HL-60 (cell line): ENCODE data around the gene UBE2K.

Source experiments
- DNase-seq, 2 experiments: peaks; one replicate each; pipeline ENCODE4 v3.0.0-alpha.2; 2010 to 2020; ENCODE audit warnings: low read depth in 1 of 2, low spot score in 1 of 2
- H3K27ac ChIP-seq: fragments of 250-450 bp; sonication (Bioruptor Pico); replicated peaks from 2 replicates; pipeline ENCODE4 v1.5.1; 2020; ENCODE audit warnings: mild to moderate bottlenecking, moderate library complexity
- H3K27me3 ChIP-seq: fragments of 250-450 bp; sonication (Bioruptor Pico); 2 replicates; pipeline ENCODE4 v1.5.1; 2021; ENCODE audit warnings: mild to moderate bottlenecking, moderate library complexity; ENCODE audit not compliant: insufficient read depth, poor library complexity, severe bottlenecking
- H3K4me3 ChIP-seq: replicated peaks from 2 replicates; pipeline ENCODE4 v1.5.1; 2011; ENCODE audit warnings: mild to moderate bottlenecking, control low read depth, low read length; ENCODE audit not compliant: insufficient read depth
- GABPA ChIP-seq: IDR thresholded peaks from 2 replicates; pipeline ENCODE4 v1.6.1; 2012; ENCODE audit warnings: low read depth
- POLR2AphosphoS5 ChIP-seq: IDR thresholded peaks from 2 replicates; pipeline ENCODE4 v1.6.1; 2012; ENCODE audit warnings: low read depth
- SPI1 ChIP-seq: IDR thresholded peaks from 2 replicates; pipeline ENCODE4 v1.6.1; 2012; ENCODE audit warnings: low read depth, mild to moderate bottlenecking, borderline replicate concordance
- TF ChIP-seq, protein P1 (sequence below): IDR thresholded peaks from 2 replicates; pipeline ENCODE4 v1.6.1; 2012; ENCODE audit warnings: low read depth; ENCODE audit not compliant: insufficient replicate concordance
- TF ChIP-seq, protein P2 (sequence below): IDR thresholded peaks from one replicate; pipeline ENCODE4 v1.5.1; 2011; ENCODE audit warnings: low read length, control low read depth, inconsistent platforms; ENCODE audit not compliant: insufficient read depth

Gene UBE2K

DNA sequence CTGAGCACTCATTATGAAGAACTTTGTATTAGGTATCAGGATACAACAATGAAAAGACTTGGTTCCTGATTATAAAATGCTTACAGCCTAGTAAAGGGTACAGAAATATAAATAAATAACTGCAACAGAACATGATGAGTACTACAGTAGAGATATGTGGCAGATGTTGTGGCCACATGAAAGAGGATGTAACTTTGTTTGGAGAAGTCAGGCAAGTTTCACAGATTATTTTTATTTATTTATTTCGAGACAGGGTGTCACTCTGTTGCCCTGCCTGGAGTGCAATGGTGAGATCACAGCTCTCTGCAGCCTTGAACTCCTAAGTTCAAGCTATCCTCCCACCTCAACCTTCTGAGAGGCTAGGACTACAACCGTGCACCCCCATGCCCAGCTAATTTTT lies 15.8 kb upstream of the UBE2K start:
- H3K27me3 ChIP-seq = no peaks in the 10 kb centered on the region
- H3K4me3 ChIP-seq = no peak overlapping the region
- no peak overlapping the region for H3K27ac ChIP-seq

GRCh38 chr4:39685990-39686389 lies 11.9 kb upstream of the UBE2K start:
- no peak overlapping the region for H3K4me3 ChIP-seq
- no peaks in the 10 kb centered on the region for H3K27me3 ChIP-seq
- H3K27ac ChIP-seq = no peak overlapping the region
- DNase-seq = no peak
- TF ChIP-seq, protein P1, sequence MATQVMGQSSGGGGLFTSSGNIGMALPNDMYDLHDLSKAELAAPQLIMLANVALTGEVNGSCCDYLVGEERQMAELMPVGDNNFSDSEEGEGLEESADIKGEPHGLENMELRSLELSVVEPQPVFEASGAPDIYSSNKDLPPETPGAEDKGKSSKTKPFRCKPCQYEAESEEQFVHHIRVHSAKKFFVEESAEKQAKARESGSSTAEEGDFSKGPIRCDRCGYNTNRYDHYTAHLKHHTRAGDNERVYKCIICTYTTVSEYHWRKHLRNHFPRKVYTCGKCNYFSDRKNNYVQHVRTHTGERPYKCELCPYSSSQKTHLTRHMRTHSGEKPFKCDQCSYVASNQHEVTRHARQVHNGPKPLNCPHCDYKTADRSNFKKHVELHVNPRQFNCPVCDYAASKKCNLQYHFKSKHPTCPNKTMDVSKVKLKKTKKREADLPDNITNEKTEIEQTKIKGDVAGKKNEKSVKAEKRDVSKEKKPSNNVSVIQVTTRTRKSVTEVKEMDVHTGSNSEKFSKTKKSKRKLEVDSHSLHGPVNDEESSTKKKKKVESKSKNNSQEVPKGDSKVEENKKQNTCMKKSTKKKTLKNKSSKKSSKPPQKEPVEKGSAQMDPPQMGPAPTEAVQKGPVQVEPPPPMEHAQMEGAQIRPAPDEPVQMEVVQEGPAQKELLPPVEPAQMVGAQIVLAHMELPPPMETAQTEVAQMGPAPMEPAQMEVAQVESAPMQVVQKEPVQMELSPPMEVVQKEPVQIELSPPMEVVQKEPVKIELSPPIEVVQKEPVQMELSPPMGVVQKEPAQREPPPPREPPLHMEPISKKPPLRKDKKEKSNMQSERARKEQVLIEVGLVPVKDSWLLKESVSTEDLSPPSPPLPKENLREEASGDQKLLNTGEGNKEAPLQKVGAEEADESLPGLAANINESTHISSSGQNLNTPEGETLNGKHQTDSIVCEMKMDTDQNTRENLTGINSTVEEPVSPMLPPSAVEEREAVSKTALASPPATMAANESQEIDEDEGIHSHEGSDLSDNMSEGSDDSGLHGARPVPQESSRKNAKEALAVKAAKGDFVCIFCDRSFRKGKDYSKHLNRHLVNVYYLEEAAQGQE = no peak

More for the DNA sequence above, 15.8 kb upstream of the UBE2K start:
- DNase-seq = no peak
- TF ChIP-seq SPI1 (no peak), POLR2AphosphoS5 (no peak), GABPA (no peak)
- TF ChIP-seq, protein P2, sequence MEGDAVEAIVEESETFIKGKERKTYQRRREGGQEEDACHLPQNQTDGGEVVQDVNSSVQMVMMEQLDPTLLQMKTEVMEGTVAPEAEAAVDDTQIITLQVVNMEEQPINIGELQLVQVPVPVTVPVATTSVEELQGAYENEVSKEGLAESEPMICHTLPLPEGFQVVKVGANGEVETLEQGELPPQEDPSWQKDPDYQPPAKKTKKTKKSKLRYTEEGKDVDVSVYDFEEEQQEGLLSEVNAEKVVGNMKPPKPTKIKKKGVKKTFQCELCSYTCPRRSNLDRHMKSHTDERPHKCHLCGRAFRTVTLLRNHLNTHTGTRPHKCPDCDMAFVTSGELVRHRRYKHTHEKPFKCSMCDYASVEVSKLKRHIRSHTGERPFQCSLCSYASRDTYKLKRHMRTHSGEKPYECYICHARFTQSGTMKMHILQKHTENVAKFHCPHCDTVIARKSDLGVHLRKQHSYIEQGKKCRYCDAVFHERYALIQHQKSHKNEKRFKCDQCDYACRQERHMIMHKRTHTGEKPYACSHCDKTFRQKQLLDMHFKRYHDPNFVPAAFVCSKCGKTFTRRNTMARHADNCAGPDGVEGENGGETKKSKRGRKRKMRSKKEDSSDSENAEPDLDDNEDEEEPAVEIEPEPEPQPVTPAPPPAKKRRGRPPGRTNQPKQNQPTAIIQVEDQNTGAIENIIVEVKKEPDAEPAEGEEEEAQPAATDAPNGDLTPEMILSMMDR = no peak
- TF ChIP-seq, protein P1 = no peak

DNA sequence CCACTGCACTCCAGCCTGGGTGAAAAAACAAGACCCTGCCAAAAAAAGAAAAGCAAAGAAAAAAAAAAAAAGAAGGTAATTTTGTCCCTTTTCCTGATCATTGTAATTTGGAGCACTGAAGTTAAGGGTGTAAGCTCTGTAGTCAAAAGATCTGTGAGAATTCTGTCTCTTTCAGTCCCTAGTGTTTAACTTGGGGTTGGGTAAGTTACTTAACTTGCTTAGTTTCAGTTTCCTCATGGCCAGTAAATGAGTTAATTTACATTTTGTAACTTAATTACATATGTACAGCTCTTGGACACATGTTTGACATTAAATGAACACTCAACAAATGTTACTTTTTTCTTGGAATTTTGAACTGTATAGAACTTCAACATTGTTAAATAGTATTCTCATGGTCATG lies 10.9 kb upstream of the UBE2K start:
- Histone ChIP-seq H3K27me3 (no peaks in the 10 kb centered on the region), H3K27ac (no peak overlapping the region), H3K4me3 (no peak overlapping the region)
- DNase-seq = no peak
- TF ChIP-seq SPI1 (no peak), GABPA (no peak), POLR2AphosphoS5 (no peak)
- TF ChIP-seq, protein P1 = no peak
- TF ChIP-seq, protein P2 = no peak

- no peak for TF ChIP-seq SPI1
- TF ChIP-seq, protein P1 = no peak
- no peak for TF ChIP-seq POLR2AphosphoS5
- TF ChIP-seq, protein P2 = no peak
- no peak for TF ChIP-seq GABPA
- Histone ChIP-seq H3K27ac (no peak overlapping the region), H3K27me3 (no peaks in the 10 kb centered on the region), H3K4me3 (no peak overlapping the region)
- DNase-seq = no peak
These were observed 8.0 kb upstream of the UBE2K start for GRCh38 chr4:39689970-39690369.
